Measurements from ENCODE around the gene BNC2. TPM values are rescaled to one million over a fixed set of nuclear protein-coding genes. Genes with fewer than 3 reads are reported as not detected.

The BNC2 gene
- total RNA-seq, 1 experiment from 2014 or later, result 0.20 TPM

GRCh38 chr9:16391369-16391768, 479.1 kb downstream of the BNC2 start:
- Mint-ChIP-seq H3K4me3 (ENCODE audit: unreplicated experiment) (no peak overlapping the region), H3K9me3 (ENCODE audit: unreplicated experiment) (no peaks in the 10 kb centered on the region), H3K27ac (ENCODE audit: unreplicated experiment) (no peak overlapping the region), H3K4me1 (ENCODE audit: low read depth, unreplicated experiment) (no peaks in the 10 kb centered on the region), H3K36me3 (ENCODE audit: insufficient read depth, unreplicated experiment) (no peaks in the 10 kb centered on the region), H3K27me3 (ENCODE audit: insufficient read depth, unreplicated experiment) (no peaks in the 10 kb centered on the region)
- DNase-seq, result no peak
- peaks cover 15% of the 10 kb centered on the region for H3K9me3 ChIP-seq
- intact Hi-C loops (cut with micrococcal nuclease; ENCODE audit: unreplicated experiment), result no loop called here
- H3K4me3 ChIP-seq (ENCODE audit: low read depth, low read length), result no peak overlapping the region
- H3K4me1 ChIP-seq, result no peaks in the 10 kb centered on the region
- no peak for TF ChIP-seq CTCF (IDR thresholded peaks at IDR 0.05; ENCODE audit: insufficient read depth in 1 of 2, low read depth in 1 of 2, low read length in 1 of 2, severe bottlenecking in 1 of 2, unreplicated experiment in 1 of 2)
- no TSS peak for BruUV-seq (replicated peaks)
- H3K27me3 ChIP-seq (replicated peaks; ENCODE audit: control insufficient read depth, insufficient read depth, low read length), result no peaks in the 10 kb centered on the region
- ChIA-PET CTCF (no interaction called here), POLR2A (no interaction called here)
- H3K36me3 ChIP-seq (ENCODE audit: control insufficient read depth, insufficient read depth, low read length), result no peaks in the 10 kb centered on the region

- H3K4me1 Mint-ChIP-seq (ENCODE audit: low read depth, unreplicated experiment), result no peaks in the 10 kb centered on the region
- DNase-seq, result no peak
- intact Hi-C loops (cut with micrococcal nuclease; ENCODE audit: unreplicated experiment), result no loop called here
- no peak overlapping the region for H3K27ac Mint-ChIP-seq (ENCODE audit: unreplicated experiment)
- H3K36me3 ChIP-seq (ENCODE audit: control insufficient read depth, insufficient read depth, low read length), result no peaks in the 10 kb centered on the region
- no peaks in the 10 kb centered on the region for H3K4me1 ChIP-seq
- ChIA-PET CTCF (no interaction called here), POLR2A (no interaction called here)
- H3K4me3 ChIP-seq (ENCODE audit: low read depth, low read length), result no peak overlapping the region
- H3K27me3 Mint-ChIP-seq (ENCODE audit: insufficient read depth, unreplicated experiment), result no peaks in the 10 kb centered on the region
- no peak overlapping the region for H3K4me3 Mint-ChIP-seq (ENCODE audit: unreplicated experiment)
- TF ChIP-seq CTCF (IDR thresholded peaks at IDR 0.05; ENCODE audit: insufficient read depth in 1 of 2, low read depth in 1 of 2, low read length in 1 of 2, severe bottlenecking in 1 of 2, unreplicated experiment in 1 of 2), result no peak
- H3K36me3 Mint-ChIP-seq (ENCODE audit: insufficient read depth, unreplicated experiment), result no peaks in the 10 kb centered on the region
- H3K9me3 Mint-ChIP-seq (ENCODE audit: unreplicated experiment), result no peaks in the 10 kb centered on the region
- no peaks in the 10 kb centered on the region for H3K27me3 ChIP-seq (replicated peaks; ENCODE audit: control insufficient read depth, insufficient read depth, low read length)
- no TSS peak for BruUV-seq (replicated peaks)
- H3K9me3 ChIP-seq, result no peaks in the 10 kb centered on the region
Measured at GRCh38 chr9:16387382-16387781, 483.1 kb downstream of the BNC2 start.

DNA sequence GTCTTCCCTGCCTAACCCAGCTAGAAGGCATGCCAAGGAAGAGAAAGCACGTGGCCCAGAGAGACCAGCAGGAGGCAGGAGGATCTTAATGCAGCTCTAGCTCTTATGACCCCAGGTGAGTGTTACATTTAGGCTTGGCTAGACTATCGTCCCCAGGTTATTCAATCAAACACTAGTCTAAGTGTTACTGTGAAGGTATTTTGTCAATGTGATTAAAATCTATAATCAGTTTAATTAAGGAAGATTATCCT, 483.7 kb downstream of the BNC2 start:
- intact Hi-C loops (cut with micrococcal nuclease; ENCODE audit: unreplicated experiment), result no loop called here
- Histone ChIP-seq H3K36me3 (ENCODE audit: control insufficient read depth, insufficient read depth, low read length) (no peaks in the 10 kb centered on the region), H3K9me3 (no peaks in the 10 kb centered on the region), H3K4me1 (no peaks in the 10 kb centered on the region), H3K4me3 (ENCODE audit: low read depth, low read length) (no peak overlapping the region), H3K27me3 (replicated peaks; ENCODE audit: control insufficient read depth, insufficient read depth, low read length) (no peaks in the 10 kb centered on the region)
- no peak for TF ChIP-seq CTCF (IDR thresholded peaks at IDR 0.05; ENCODE audit: insufficient read depth in 1 of 2, low read depth in 1 of 2, low read length in 1 of 2, severe bottlenecking in 1 of 2, unreplicated experiment in 1 of 2)
- Mint-ChIP-seq H3K27me3 (ENCODE audit: insufficient read depth, unreplicated experiment) (no peaks in the 10 kb centered on the region), H3K36me3 (ENCODE audit: insufficient read depth, unreplicated experiment) (no peaks in the 10 kb centered on the region), H3K27ac (ENCODE audit: unreplicated experiment) (no peak overlapping the region), H3K9me3 (ENCODE audit: unreplicated experiment) (no peaks in the 10 kb centered on the region), H3K4me1 (ENCODE audit: low read depth, unreplicated experiment) (no peaks in the 10 kb centered on the region), H3K4me3 (ENCODE audit: unreplicated experiment) (no peak overlapping the region)
- DNase-seq, result no peak
- CTCF ChIA-PET, result no interaction called here
- BruUV-seq (replicated peaks), result no TSS peak
- POLR2A ChIA-PET, result no interaction called here

Measured in Caco-2 (cell line).